Glutamatergic neuron (in vitro differentiated cells): ENCODE measurements around the gene ADAM8. TPM values are rescaled to one million over a fixed set of nuclear protein-coding genes. Genes with fewer than 3 reads are reported as not detected.

Experiments used
- DNase-seq: peaks from one replicate; pipeline ENCODE4 v3.0.0; 2022
- H3K27ac Mint-ChIP-seq: one replicate; pipeline ENCODE4 v1.8.0; 2020; ENCODE audit warnings: mild to moderate bottlenecking, mixed read lengths, inconsistent platforms; ENCODE audit not compliant: unreplicated experiment
- H3K27me3 Mint-ChIP-seq: one replicate; pipeline ENCODE4 v1.8.0; 2020; ENCODE audit warnings: mild to moderate bottlenecking, moderate library complexity, mixed read lengths, inconsistent platforms; ENCODE audit not compliant: unreplicated experiment
- H3K36me3 Mint-ChIP-seq: one replicate; pipeline ENCODE4 v1.8.0; 2020; ENCODE audit warnings: mild to moderate bottlenecking, mixed read lengths, inconsistent platforms; ENCODE audit not compliant: unreplicated experiment
- H3K4me1 Mint-ChIP-seq: one replicate; pipeline ENCODE4 v1.8.0; 2020; ENCODE audit warnings: mild to moderate bottlenecking, low read depth, mixed read lengths, inconsistent platforms; ENCODE audit not compliant: unreplicated experiment
- H3K4me3 Mint-ChIP-seq: one replicate; pipeline ENCODE4 v1.8.0; 2020; ENCODE audit warnings: mild to moderate bottlenecking, mixed read lengths, inconsistent platforms; ENCODE audit not compliant: unreplicated experiment
- H3K9me3 Mint-ChIP-seq: one replicate; pipeline ENCODE4 v1.8.0; 2020; ENCODE audit warnings: mild to moderate bottlenecking, moderate library complexity, mixed read lengths, inconsistent platforms; ENCODE audit not compliant: unreplicated experiment
- total RNA-seq: library from RNA; stranded (reverse); fragmentation: NEBNext Ultra II Directional; extraction: Animal tissue kit (Norgen Biotek cat#: 25700); gene quantifications from one replicate; pipeline ENCODE4 v1.2.1, GENCODE V29; 2021; ENCODE audit not compliant: unreplicated experiment
- TF ChIP-seq, protein P1 (sequence below): fragments of 200-600 bp; sonication (generic); IDR thresholded peaks from one replicate; pipeline ENCODE4 v1.5.0; 2021; ENCODE audit not compliant: partially characterized antibody, unreplicated experiment

The ADAM8 gene
- total RNA-seq, 1 donor from 2014 or later = 5.4 TPM

DNA sequence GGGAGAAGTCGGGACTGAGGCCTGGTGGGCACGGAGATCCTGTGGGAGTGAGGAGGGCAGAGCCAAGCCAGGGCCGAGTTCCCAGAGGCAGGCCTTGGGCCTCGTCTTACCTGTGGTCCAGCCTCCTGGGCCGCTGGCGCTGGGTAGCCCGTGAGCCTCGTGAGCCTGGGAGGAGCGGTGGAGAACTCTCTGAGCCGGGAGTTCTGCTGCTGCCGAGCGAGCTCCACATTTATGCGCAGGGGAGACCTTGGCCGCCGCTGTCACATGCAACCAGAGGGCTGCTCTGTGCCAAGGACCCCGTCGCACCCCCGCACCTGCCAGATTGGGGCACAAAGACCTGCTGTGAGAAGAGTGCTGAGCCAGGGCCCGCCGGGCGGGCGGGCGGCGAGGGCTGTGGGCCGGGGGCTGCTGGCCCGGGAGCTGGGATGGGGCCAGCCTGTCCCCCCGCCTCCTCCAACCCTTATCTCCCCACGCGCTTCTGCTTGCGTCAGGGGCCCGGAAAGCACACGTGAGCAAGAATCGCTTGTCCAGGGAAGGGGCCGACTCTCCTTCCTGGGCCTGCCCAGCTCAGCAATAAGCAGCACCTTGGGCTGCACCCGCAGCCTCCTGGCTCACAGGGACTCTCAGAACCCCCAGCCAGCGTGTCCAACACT, 28.9 kb downstream of the ADAM8 start:
- Mint-ChIP-seq H3K36me3 (no peaks in the 10 kb centered on the region), H3K9me3 (peaks cover 5% of the 10 kb centered on the region), H3K27me3 (peaks cover 11% of the 10 kb centered on the region), H3K4me3 (no peak overlapping the region), H3K4me1 (peaks cover 7% of the 10 kb centered on the region), H3K27ac (no peak overlapping the region)
- no peak for DNase-seq
- TF ChIP-seq, protein P1, sequence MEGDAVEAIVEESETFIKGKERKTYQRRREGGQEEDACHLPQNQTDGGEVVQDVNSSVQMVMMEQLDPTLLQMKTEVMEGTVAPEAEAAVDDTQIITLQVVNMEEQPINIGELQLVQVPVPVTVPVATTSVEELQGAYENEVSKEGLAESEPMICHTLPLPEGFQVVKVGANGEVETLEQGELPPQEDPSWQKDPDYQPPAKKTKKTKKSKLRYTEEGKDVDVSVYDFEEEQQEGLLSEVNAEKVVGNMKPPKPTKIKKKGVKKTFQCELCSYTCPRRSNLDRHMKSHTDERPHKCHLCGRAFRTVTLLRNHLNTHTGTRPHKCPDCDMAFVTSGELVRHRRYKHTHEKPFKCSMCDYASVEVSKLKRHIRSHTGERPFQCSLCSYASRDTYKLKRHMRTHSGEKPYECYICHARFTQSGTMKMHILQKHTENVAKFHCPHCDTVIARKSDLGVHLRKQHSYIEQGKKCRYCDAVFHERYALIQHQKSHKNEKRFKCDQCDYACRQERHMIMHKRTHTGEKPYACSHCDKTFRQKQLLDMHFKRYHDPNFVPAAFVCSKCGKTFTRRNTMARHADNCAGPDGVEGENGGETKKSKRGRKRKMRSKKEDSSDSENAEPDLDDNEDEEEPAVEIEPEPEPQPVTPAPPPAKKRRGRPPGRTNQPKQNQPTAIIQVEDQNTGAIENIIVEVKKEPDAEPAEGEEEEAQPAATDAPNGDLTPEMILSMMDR = no peak

DNA sequence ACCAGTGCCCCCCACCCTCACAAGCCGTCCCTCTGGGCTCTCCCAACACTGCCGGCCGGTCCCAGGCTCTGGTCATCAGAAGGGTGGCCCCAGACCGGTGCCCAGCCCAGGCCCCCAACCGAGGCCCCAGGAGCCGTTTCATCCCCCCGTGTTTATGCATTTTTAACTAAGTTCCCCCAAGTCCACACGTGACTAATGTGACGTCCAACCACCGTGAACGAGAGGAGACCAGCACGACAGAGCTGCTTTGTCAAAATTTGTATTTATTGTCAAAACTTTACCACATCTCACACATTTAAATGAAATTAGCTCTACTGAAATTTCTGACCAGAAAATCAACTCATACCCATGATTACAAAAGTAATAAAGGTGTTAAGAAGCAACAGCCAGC, 30.4 kb downstream of the ADAM8 start:
- no peak overlapping the region for H3K4me3 Mint-ChIP-seq
- H3K9me3 Mint-ChIP-seq = peaks cover 5% of the 10 kb centered on the region
- no peak for DNase-seq
- H3K27me3 Mint-ChIP-seq = peaks cover 11% of the 10 kb centered on the region
- no peaks in the 10 kb centered on the region for H3K36me3 Mint-ChIP-seq
- TF ChIP-seq, protein P1 = no peak
- peak overlapping the region; percentile 52 for H3K27ac Mint-ChIP-seq
- peaks cover 7% of the 10 kb centered on the region for H3K4me1 Mint-ChIP-seq

DNA sequence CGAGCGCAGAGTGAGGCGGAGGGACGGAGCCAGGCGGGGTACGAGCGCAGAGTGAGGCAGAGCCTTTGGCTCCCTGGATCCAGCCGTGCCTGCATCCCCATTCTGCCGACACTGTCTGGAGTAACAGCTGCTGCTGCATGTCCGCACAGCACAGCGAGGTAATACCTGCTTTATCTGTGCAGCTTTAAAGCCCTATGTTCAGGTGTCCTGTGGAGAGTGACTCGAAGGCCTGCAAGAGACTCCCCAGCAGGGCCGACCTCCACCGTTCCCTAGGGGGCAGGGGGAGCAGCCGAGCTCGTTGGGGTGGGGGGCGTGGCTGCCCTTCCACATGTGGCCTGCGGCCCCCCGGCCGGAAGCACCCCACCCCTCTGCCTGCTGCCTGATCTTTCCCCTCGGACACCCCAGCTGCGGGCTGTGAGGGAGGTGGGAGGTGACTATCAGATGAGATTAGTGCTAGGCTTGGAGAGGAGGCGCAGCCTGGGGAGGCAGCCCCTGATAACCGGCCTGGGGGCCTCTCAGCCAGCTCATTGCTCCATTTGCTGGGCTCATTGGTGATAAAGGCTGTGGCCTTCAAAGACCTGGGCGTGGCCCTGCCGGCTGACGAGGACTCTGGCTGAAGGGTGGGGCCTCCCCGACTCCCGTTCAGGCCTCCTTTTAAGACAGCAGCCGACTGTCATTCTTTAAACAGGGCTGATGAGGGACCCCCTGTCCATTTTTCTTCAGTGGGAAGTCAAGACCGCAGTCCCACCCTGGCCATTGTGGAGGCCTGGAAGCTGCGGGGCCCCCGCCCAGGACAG, 31.0 kb downstream of the ADAM8 start:
- no peaks in the 10 kb centered on the region for H3K36me3 Mint-ChIP-seq
- H3K4me3 Mint-ChIP-seq = no peak overlapping the region
- TF ChIP-seq, protein P1 = no peak
- no peak for DNase-seq
- H3K9me3 Mint-ChIP-seq = peaks cover 5% of the 10 kb centered on the region
- no peak overlapping the region for H3K27ac Mint-ChIP-seq
- H3K27me3 Mint-ChIP-seq = peaks cover 11% of the 10 kb centered on the region
- H3K4me1 Mint-ChIP-seq = peaks cover 7% of the 10 kb centered on the region

DNA sequence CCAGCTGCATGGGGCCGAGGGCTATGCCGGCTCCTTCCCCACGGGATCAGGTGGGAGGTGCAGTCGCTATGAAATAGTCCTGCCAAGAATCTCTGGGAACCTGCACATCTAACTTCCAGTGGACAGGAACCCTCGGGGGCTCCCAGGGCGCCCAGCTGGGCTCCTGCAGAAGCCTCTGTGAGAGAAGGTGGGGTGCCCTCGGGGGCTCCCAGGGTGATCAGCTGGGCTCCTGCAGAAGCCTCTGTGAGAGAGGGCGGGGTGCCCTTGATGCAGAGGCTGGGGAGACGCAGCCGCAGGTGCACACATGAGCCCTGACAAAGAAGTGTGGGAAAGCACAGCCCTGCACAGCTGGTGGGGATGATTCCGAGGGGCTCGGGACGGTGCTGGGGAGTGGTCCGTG, 33.1 kb downstream of the ADAM8 start:
- Mint-ChIP-seq H3K27me3 (peaks cover 6% of the 10 kb centered on the region), H3K4me3 (no peak overlapping the region), H3K4me1 (peaks cover 8% of the 10 kb centered on the region), H3K9me3 (peaks cover 5% of the 10 kb centered on the region), H3K27ac (no peak overlapping the region), H3K36me3 (no peaks in the 10 kb centered on the region)
- no peak for DNase-seq
- TF ChIP-seq, protein P1 = no peak
